22Rv1 (cell line): Measurements from ENCODE around the gene TRIM39.

Experiments
- ZFX ChIP-seq: fragments of 450-650 bp; IDR thresholded peaks from 2 replicates; pipeline ENCODE4 v1.6.1; 2017; ENCODE audit warnings: antibody characterized with exemption, borderline replicate concordance
- TF ChIP-seq, protein P1 (sequence below): fragments of 450-650 bp; IDR thresholded peaks from 2 replicates; pipeline ENCODE4 v1.5.1; 2017; ENCODE audit warnings: mild to moderate bottlenecking

GRCh38 chr6:30345852-30346251, 19.1 kb downstream of the TRIM39 start:
- TF ChIP-seq, protein P1, sequence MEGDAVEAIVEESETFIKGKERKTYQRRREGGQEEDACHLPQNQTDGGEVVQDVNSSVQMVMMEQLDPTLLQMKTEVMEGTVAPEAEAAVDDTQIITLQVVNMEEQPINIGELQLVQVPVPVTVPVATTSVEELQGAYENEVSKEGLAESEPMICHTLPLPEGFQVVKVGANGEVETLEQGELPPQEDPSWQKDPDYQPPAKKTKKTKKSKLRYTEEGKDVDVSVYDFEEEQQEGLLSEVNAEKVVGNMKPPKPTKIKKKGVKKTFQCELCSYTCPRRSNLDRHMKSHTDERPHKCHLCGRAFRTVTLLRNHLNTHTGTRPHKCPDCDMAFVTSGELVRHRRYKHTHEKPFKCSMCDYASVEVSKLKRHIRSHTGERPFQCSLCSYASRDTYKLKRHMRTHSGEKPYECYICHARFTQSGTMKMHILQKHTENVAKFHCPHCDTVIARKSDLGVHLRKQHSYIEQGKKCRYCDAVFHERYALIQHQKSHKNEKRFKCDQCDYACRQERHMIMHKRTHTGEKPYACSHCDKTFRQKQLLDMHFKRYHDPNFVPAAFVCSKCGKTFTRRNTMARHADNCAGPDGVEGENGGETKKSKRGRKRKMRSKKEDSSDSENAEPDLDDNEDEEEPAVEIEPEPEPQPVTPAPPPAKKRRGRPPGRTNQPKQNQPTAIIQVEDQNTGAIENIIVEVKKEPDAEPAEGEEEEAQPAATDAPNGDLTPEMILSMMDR = no peak
- no peak for TF ChIP-seq ZFX
